Effector memory CD4-positive, alpha-beta T cell (primary cell): ENCODE results near the gene CMSS1.

Source experiments
- DNase-seq, 3 donors: peaks; one replicate each; pipeline ENCODE4 v3.0.0-alpha.2; 2020
- H3K27ac ChIP-seq: 2 replicates; pipeline ENCODE4 v1.7.0; 2013; ENCODE audit warnings: mild to moderate bottlenecking, low read length, moderate library complexity; ENCODE audit not compliant: insufficient read depth, poor library complexity, severe bottlenecking
- H3K27me3 ChIP-seq: replicated peaks from 2 replicates; pipeline ENCODE4 v1.7.0; 2013; ENCODE audit warnings: mild to moderate bottlenecking, low read length; ENCODE audit not compliant: insufficient read depth, control insufficient read depth, poor library complexity, severe bottlenecking
- H3K36me3 ChIP-seq: 2 replicates; pipeline ENCODE4 v1.7.0; 2013; ENCODE audit warnings: mild to moderate bottlenecking, low read length, moderate library complexity; ENCODE audit not compliant: control insufficient read depth, insufficient read depth
- H3K4me1 ChIP-seq: 2 replicates; pipeline ENCODE4 v1.7.0; 2013; ENCODE audit warnings: low read length, mild to moderate bottlenecking; ENCODE audit not compliant: control insufficient read depth, insufficient read depth, poor library complexity, severe bottlenecking
- H3K4me3 ChIP-seq: 2 replicates; pipeline ENCODE4 v1.7.0; 2013; ENCODE audit warnings: low read length, low read depth, mild to moderate bottlenecking; ENCODE audit not compliant: insufficient read depth, poor library complexity, severe bottlenecking
- H3K9me3 ChIP-seq: 2 replicates; pipeline ENCODE4 v1.7.0; 2013; ENCODE audit warnings: mild to moderate bottlenecking, low read length, moderate library complexity; ENCODE audit not compliant: control insufficient read depth

The CMSS1 gene

DNA sequence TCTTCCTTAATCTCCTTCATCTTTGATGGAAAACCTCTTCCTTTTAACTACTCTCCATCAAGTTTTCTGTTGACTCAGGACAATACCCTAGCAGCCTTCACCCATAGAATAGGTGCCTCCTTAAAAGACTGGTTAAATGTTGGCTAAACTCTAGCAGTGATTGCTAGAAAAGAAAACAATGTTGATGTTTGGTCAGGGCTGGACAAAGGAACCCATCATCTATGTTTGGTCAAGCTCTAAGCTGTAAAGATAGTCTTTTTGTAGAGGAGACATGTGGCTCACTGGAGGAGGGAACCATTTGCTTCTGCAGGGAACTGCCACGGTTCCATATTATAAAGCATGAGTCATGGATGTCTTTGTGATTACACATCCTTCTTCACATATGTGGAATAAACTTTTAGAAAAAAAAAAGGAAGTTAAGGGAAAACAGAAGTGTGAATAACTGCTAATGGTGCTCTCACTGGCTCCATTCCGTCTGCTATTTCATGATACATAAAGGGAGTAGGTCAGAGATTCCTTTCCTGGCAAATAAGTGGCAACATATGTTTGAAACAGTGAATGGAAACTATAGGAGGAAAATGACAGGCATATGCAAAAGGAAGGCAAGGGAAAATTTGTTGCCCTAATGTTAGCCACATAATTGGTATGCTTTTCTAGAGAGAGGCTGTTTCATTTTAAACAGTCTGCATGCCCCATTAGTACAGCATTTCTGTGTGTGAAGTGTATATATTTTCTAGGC lies 78.2 kb downstream of the CMSS1 start:
- H3K4me3 ChIP-seq = no peak overlapping the region
- H3K36me3 ChIP-seq = no peaks in the 10 kb centered on the region
- H3K27ac ChIP-seq = no peak overlapping the region
- no peaks in the 10 kb centered on the region for H3K4me1 ChIP-seq
- no peaks in the 10 kb centered on the region for H3K9me3 ChIP-seq
- DNase-seq = no peak
- H3K27me3 ChIP-seq = no peaks in the 10 kb centered on the region

DNA sequence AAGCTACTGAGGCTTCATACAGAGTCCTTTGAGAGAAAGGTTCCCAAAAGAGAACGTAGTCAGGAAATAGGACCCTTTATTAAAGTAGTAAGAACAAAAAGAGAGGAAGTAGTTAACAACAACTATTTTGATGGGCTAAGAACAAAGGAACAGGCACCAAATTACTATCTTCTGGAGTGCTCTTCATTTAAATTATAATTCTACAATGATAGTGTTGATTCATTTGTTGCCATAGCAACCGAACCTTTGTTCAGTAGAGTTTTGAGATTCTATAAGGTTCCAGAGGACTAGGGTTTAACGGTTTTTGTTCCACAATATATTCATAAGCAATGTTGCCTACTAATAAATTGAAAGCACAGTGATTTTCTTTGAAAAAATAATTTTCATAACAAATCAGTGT lies 78.8 kb downstream of the CMSS1 start:
- H3K4me3 ChIP-seq = no peak overlapping the region
- DNase-seq = no peak
- H3K36me3 ChIP-seq = no peaks in the 10 kb centered on the region
- no peaks in the 10 kb centered on the region for H3K9me3 ChIP-seq
- H3K4me1 ChIP-seq = no peaks in the 10 kb centered on the region
- H3K27ac ChIP-seq = no peak overlapping the region
- H3K27me3 ChIP-seq = no peaks in the 10 kb centered on the region

DNA sequence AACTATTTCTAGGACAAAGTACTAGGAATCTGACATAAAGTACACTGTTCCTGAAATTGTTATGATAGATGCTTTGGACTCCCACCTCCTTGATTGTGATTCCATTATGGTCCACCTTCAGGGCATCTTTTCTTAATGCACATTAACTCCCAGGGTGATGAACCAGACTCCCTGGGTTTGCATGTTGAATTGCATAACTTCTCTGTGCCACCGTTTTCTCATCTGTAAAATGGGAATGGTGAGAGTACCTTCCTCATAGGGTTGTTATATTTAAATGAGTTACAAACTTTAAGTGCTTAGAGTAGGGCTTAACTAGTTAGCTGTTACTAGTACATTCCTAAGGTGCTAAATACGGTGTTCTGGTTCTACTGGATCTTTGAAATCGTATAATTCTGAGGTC lies 81.9 kb downstream of the CMSS1 start:
- Histone ChIP-seq H3K27me3 (no peaks in the 10 kb centered on the region), H3K9me3 (no peaks in the 10 kb centered on the region), H3K27ac (no peak overlapping the region), H3K4me3 (no peak overlapping the region), H3K4me1 (no peaks in the 10 kb centered on the region), H3K36me3 (no peaks in the 10 kb centered on the region)
- no peak for DNase-seq

DNA sequence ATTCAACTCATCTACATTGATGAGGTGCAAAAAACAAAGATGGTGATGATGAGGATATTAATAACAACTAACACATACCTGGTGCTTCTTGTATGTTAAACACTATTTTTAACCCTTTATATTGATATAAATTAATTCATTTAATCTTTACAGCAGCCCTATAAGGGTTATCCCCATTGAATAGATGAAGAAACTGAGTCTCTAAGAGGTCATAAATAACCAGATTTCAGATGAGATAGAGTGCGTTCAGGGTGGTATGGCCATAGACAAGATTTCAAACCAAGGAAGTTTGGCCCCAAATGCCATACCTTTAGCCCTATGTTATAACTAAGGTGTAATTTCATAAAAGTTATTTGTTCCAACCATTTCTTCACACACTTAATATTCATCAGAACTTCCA lies 82.6 kb downstream of the CMSS1 start:
- no peaks in the 10 kb centered on the region for H3K27me3 ChIP-seq
- no peaks in the 10 kb centered on the region for H3K4me1 ChIP-seq
- H3K27ac ChIP-seq = no peak overlapping the region
- H3K36me3 ChIP-seq = no peaks in the 10 kb centered on the region
- DNase-seq = no peak
- H3K9me3 ChIP-seq = no peaks in the 10 kb centered on the region
- H3K4me3 ChIP-seq = no peak overlapping the region

DNA sequence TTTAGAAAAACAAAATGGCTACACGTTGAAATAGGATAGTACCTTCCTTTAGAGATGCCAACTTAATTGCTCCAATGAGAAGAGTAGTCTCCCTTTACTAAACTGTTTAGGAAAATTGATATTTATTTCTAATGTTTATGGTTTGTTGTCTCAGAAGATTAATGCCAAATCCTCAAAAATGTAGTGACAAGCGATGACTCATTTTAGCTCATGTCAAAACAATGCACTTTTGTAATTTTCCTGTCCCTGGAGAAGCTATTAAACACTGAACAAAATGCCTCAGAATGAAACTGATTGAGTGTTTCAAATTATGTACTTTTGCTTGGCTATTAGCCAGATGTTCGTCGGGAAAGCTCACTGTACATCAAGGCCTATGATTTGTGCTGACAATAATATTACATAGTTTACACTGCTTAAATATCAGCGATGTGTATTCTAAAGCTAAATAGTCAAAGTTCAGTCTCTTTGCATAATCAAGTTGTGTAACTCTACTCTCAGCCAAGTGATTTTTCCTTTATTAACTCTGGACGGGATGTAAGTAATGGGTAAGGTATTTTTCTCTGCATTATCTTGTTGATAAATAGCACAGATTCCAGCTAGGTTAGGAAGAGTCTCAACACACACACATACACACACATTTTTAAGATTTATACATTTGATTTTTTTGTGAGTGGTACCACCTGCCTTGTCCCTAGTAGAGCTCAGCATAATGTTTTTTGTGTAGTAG lies 83.7 kb downstream of the CMSS1 start:
- Histone ChIP-seq H3K4me3 (no peak overlapping the region), H3K27ac (no peak overlapping the region), H3K36me3 (no peaks in the 10 kb centered on the region), H3K9me3 (no peaks in the 10 kb centered on the region), H3K4me1 (no peaks in the 10 kb centered on the region), H3K27me3 (no peaks in the 10 kb centered on the region)
- no peak for DNase-seq

DNA sequence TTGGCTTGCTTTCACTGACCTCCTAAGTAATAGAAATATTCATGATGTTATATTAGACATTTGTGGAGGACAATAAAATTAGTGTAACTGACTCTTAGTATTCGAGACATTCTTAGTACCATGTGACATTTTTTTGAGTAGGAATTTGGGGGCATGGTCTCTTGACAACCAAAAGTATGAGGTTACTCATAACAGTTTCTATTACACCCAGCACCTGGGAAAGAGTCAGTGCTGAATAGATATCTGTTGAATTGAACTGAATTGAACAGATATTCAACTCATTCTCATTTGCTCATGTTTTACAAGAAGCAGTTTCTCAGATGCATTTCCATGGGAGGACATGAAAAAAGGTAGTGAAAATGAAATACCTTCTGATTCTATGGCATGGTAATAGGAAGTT lies 84.4 kb downstream of the CMSS1 start:
- Histone ChIP-seq H3K27me3 (no peaks in the 10 kb centered on the region), H3K36me3 (no peaks in the 10 kb centered on the region), H3K4me1 (no peaks in the 10 kb centered on the region), H3K27ac (no peak overlapping the region), H3K4me3 (no peak overlapping the region), H3K9me3 (no peaks in the 10 kb centered on the region)
- no peak for DNase-seq

DNA sequence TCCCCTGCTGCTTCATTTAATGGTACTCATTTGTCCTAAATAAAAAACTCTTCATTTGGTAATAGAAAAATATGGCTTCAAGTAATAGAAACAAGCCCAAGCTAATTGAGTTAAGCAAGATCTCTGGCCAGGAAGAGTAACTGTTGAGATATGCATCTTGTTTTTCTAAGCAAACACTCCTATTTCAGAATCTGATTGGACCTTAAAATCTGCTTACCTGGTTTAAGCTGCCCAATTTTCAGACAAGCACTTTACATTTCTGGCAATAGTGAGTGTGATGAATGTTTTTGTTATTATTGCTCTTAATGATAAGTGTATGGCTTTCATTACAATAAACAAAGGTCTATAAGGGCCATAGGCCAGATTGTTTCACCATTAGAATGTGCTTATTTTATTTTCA lies 86.2 kb downstream of the CMSS1 start:
- Histone ChIP-seq H3K4me1 (no peaks in the 10 kb centered on the region), H3K36me3 (no peaks in the 10 kb centered on the region), H3K27me3 (no peaks in the 10 kb centered on the region), H3K4me3 (no peak overlapping the region), H3K9me3 (no peaks in the 10 kb centered on the region), H3K27ac (no peak overlapping the region)
- DNase-seq = no peak

DNA sequence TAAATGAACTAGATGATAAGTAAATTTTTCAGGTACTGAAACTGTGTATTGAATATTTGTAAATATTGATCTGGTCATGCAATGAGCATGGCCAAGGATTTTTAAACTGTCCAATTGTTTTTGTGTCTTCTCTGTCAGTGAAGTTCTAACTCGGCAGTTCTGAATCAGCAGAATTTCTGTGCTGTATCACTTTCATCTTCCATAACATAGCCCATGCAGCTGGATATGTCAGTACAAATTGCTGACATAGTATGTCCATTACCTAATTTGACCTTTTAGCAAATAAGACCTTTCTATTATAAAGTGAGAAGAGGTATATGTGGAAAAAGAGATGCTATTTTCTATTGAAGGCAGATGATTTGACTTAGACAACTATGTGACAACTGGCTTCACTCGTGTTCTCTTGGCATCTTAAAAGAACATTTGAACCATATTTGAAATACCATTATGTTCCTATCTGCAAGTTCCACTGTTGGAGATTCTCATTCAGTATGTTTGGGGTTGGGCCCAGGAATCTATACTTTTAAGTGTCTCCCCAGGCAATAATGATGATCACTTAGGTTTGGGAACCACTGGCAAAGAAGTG lies 90.4 kb downstream of the CMSS1 start:
- no peak overlapping the region for H3K27ac ChIP-seq
- H3K4me1 ChIP-seq = no peaks in the 10 kb centered on the region
- H3K27me3 ChIP-seq = no peaks in the 10 kb centered on the region
- no peak for DNase-seq
- no peak overlapping the region for H3K4me3 ChIP-seq
- no peaks in the 10 kb centered on the region for H3K9me3 ChIP-seq
- H3K36me3 ChIP-seq = no peaks in the 10 kb centered on the region

DNA sequence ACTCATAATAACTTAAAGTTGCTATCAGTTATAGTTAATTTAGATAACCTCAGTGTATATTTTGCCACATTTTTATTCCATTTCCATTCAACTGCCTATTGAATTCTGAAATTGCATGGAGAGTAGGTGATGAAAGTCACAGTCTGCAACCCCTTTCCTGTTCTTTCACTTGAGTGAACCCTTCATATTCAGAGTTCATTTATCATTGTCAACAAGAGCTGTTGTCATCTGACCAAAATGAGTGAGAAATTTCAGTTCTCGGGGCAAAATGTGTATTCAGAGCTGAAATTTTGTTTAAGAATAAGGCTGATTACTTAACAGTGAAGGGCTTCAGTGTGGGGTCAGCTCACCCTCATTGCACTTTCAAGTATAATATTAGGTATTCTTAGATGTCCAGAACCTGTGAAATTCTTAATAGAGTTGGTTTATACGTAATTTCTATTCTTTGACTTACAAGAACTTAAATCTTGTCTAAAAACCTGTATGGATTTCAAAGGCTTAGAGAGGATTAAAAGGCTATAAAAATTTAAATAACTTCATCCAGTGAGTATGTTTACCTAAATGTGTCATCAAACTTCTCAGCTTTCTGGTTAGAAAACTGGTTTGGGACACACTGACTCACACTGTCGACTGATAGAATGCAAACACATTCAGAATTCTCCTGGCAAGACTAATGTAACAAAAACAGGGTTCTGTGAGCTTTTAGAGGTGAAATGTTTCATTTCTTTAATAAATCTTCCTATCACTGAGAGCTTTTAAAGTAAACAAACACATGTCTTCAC lies 92.2 kb downstream of the CMSS1 start:
- Histone ChIP-seq H3K27me3 (no peaks in the 10 kb centered on the region), H3K9me3 (no peaks in the 10 kb centered on the region), H3K27ac (no peak overlapping the region), H3K4me1 (no peaks in the 10 kb centered on the region), H3K4me3 (no peak overlapping the region), H3K36me3 (no peaks in the 10 kb centered on the region)
- DNase-seq = no peak
